ENCODE results near the gene STXBP2. TPM values are rescaled to one million over a fixed set of nuclear protein-coding genes. Genes with fewer than 3 reads are reported as not detected.

Gene STXBP2
- total RNA-seq, 1 donor from 2014 or later, result 19.1 TPM

GRCh38 chr19:7679771-7680605 is 43.1 kb downstream of the STXBP2 start:
- DNase-seq, result no peak

GRCh38 chr19:7680606-7681339 is 43.9 kb downstream of the STXBP2 start, which contains the start of gene TRAPPC5:
Gene TRAPPC5 (plus strand): TSS chr19:7680833. CDS start chr19:7682254, 1,421 bp downstream.
- DNase-seq, result peak; percentile 95

- peak; percentile 82 for DNase-seq
Measured at GRCh38 chr19:7681340-7682174, 44.6 kb downstream of the STXBP2 start.

DNA sequence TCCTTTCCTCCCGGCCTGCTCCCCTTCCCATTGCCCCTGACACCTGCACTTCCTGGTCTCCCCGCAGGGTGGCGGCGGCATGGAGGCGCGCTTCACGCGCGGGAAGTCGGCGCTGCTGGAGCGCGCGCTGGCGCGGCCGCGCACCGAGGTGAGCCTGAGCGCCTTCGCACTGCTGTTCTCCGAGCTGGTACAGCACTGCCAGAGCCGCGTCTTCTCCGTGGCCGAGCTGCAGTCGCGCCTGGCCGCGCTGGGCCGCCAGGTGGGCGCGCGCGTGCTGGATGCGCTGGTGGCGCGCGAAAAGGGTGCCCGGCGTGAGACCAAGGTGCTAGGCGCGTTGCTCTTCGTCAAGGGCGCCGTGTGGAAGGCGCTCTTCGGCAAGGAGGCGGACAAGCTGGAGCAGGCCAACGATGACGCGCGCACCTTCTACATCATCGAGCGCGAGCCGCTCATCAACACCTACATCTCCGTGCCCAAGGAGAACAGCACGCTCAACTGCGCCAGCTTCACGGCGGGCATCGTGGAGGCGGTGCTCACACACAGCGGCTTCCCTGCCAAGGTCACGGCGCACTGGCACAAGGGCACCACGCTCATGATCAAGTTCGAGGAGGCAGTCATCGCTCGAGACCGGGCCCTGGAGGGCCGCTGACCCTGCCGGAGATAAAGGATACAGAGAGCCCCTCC is 45.4 kb downstream of the STXBP2 start:
- no peak for DNase-seq

GRCh38 chr19:7685546-7686445 is 48.9 kb downstream of the STXBP2 start:
- no peak for DNase-seq

DNA sequence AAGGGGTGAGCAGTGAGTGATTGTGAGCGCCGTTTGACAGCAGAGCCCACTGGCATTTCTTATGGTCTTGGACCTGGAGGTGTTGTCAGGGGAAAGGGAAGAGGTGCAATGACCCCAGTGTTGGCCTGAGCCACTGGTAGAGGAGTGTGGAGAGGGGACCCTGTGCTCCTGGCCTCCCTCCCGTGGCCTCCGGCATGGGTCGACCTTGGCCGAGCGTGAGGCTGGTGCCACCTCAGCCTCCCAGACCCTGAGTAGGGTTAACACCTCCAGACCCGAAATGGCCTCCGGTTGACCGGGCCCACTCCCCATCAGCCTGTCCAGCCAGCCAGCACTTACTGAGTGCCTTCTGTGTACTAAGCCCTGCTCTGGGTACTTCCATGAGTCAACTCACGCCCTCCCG is 50.3 kb downstream of the STXBP2 start:
- no peak for DNase-seq

- DNase-seq, result no peak
Measured at GRCh38 chr19:7689165-7689564, 52.3 kb downstream of the STXBP2 start.

DNA sequence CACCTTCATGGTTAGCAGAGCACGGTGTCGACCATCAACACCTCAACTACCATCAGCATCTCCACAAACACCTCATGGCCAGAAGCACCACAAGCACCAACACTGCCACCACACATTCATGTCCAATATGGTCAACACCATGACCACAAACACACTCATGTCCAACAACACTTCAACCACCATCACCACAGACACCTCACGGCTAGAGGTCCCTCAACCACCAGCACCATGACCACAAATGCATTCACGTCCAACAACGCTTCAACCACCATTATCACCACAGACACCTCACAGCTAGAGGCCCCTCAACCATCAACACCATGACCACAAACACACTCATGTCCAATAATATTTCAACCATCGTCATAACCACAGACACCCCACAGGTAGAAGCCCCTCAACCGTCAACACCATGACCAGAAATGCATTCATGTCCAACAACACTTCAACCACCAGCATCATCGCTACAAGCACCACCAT is 53.9 kb downstream of the STXBP2 start:
- no peak for DNase-seq

- DNase-seq, result no peak
Measured at GRCh38 chr19:7691497-7691896, 54.6 kb downstream of the STXBP2 start.

DNA sequence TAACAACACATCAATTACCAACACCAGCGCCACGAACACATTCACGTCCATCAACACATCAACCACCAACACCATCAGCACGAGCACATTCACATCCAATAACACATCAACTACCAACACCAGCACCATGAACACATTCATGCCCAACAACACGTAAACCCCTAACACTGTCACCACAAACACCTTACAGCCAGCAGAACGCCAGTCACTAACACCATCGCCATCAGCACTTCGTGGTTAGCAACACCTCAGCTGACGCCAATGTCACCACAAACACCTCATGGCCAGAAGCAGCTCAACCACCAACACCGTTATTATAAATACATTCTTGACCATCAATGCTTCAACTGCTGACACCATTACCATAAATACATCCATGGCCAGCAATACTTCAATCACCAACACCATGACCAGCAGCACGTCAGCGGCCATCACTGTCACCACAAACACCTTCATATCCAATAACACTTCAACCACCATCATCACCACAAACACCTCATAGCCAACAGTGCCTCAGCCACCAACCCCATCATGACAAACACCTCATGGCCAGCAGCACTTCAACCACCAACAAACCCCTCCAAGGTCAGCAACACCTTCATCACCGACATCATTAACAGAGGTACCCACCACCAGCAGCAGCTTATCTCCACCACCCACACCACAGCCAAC is 55.6 kb downstream of the STXBP2 start:
- no peak for DNase-seq

GRCh38 chr19:7694499-7694898 is 57.6 kb downstream of the STXBP2 start:
- no peak for DNase-seq

Small RNA genes lying within 50 kb of the gene (small RNA-seq; reads per million reads assigned to genes)
- gene MIR6792 (ENCODE audit: low replicate concordance), result not detected

Other genes starting within 250 kb of the STXBP2 start
- 6.1 TPM for gene PEX11G, start 148.1 kb upstream of the STXBP2 start, total RNA-seq
- gene ZNF358, start 121.0 kb upstream of the STXBP2 start, total RNA-seq, result 24.2 TPM
- gene MCOLN1, start 114.5 kb upstream of the STXBP2 start, total RNA-seq, result 4.2 TPM
- gene PNPLA6, start 101.4 kb upstream of the STXBP2 start, total RNA-seq, result 43.5 TPM
- 7.0 TPM for gene CAMSAP3, start 41.2 kb upstream of the STXBP2 start, total RNA-seq
- 32.7 TPM for gene XAB2, start 7.6 kb upstream of the STXBP2 start, total RNA-seq
- gene PET100, start 7.3 kb upstream of the STXBP2 start, total RNA-seq, result 20.4 TPM
- not detected for gene PCP2, start 3.4 kb upstream of the STXBP2 start, total RNA-seq
- gene RETN, start 31.9 kb downstream of the STXBP2 start, total RNA-seq, result 1.5 TPM
- not detected for gene MCEMP1, start 40.0 kb downstream of the STXBP2 start, total RNA-seq
- gene TRAPPC5, start 43.7 kb downstream of the STXBP2 start, total RNA-seq, result 26.7 TPM
- not detected for gene FCER2, start 65.0 kb downstream of the STXBP2 start, total RNA-seq
- gene CLEC4G, start 95.0 kb downstream of the STXBP2 start, total RNA-seq, result not detected
- gene CD209, start 110.4 kb downstream of the STXBP2 start, total RNA-seq, result 2.7 TPM
- gene CLEC4M, start 126.1 kb downstream of the STXBP2 start, total RNA-seq, result not detected
- gene EVI5L, start 193.1 kb downstream of the STXBP2 start, total RNA-seq, result 16.0 TPM
- 0.92 TPM for gene PRR36, start 237.3 kb downstream of the STXBP2 start, total RNA-seq